ENCODE data around the gene ZCWPW1. TPM values are rescaled to one million over a fixed set of nuclear protein-coding genes. Genes with fewer than 3 reads are reported as not detected.
"Not testable (repeated sequence)": the region's sequence is repeated elsewhere in the genome, so short reads cannot be mapped to it uniquely, and the experiment has no call there.

The ZCWPW1 gene
- total RNA-seq, 1 experiment from 2014 or later = 1.1 TPM

- no peaks in the 10 kb centered on the region; the same call in 1 of the 2 replicates for H3K4me1 ChIP-seq
- H3K27ac ChIP-seq = no peak overlapping the region
- H3K36me3 ChIP-seq = no peaks in the 10 kb centered on the region
- no peak overlapping the region for H3K4me3 ChIP-seq
- H3K27me3 ChIP-seq = peaks cover 34% of the 10 kb centered on the region
- no peaks in the 10 kb centered on the region; the same call in 1 of the 2 replicates for H3K9me3 ChIP-seq (replicated peaks)
- no peak for DNase-seq
These were observed 38.9 kb downstream of the ZCWPW1 start for GRCh38 chr7:100389437-100390088.

- peaks cover 35% of the 10 kb centered on the region for H3K27me3 ChIP-seq
- no peak overlapping the region for H3K4me3 ChIP-seq
- H3K9me3 ChIP-seq (replicated peaks) = no peaks in the 10 kb centered on the region; the same call in 1 of the 2 replicates
- no peak overlapping the region for H3K27ac ChIP-seq
- no peaks in the 10 kb centered on the region; the same call in 1 of the 2 replicates for H3K4me1 ChIP-seq
- no peak for DNase-seq
- H3K36me3 ChIP-seq = no peaks in the 10 kb centered on the region
These were observed 40.8 kb downstream of the ZCWPW1 start for GRCh38 chr7:100387695-100388094.

DNA sequence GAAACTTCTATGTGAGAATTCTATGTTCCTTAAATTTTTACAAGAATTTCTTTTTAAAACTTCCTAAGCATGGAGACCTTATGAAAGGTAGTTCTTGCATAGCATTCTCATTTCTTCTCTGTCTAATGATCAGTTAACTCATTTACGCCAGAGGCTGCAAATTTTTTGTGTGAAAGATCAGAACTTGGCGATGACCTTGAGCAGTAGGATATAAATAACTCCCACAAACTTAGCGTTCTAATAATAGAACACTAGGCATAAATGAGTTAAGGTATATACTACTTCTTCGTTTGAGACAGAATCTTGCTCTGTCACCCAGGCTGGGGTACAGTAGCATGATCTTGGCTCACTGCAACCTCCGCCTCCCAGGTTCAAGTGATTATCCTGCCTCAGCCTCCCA lies 41.6 kb downstream of the ZCWPW1 start:
- no peaks in the 10 kb centered on the region; the same call in 1 of the 2 replicates for H3K4me1 ChIP-seq
- H3K36me3 ChIP-seq = no peaks in the 10 kb centered on the region
- H3K27me3 ChIP-seq = peaks cover 32% of the 10 kb centered on the region
- H3K27ac ChIP-seq = no peak overlapping the region
- H3K9me3 ChIP-seq (replicated peaks) = no peaks in the 10 kb centered on the region
- H3K4me3 ChIP-seq = no peak overlapping the region
- no peak for DNase-seq

DNA sequence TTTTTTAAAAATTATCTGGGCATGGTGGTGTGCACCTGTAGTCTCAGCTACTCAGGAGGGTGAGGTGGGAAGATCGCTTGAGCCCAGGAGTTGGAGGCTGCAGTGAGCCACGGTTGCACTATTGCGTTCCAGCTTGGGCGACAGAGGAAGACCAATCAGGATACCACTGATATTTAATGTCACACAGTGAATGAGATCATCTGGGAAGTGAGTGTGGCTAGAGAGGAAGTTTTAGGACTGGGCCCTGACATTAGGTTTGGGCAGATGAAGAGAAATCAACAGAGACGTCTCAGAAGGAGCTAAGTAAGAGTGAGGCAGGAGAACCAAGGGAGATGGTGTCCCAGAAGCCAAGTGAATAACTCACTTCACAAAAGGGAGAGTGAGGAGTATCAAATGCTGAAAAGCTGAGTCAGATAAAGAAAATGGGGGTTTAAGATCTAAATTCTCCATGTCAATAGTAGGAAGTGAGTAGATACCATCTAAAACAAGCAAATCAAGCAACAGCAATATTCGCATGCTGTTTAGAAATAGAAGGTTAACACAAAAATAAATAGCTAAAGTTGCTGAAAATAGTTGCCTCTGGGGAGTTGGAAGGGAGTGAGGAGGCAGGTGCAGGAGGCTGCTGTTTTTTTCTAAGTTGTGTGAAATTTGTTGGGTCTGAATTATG lies 43.7 kb downstream of the ZCWPW1 start:
- H3K9me3 ChIP-seq (replicated peaks) = no peaks in the 10 kb centered on the region
- no peak overlapping the region for H3K27ac ChIP-seq
- no peaks in the 10 kb centered on the region for H3K36me3 ChIP-seq
- DNase-seq = no peak
- H3K4me1 ChIP-seq = no peaks in the 10 kb centered on the region; the same call in 1 of the 2 replicates
- peaks cover 18% of the 10 kb centered on the region for H3K27me3 ChIP-seq
- no peak overlapping the region for H3K4me3 ChIP-seq

GRCh38 chr7:100382234-100382853 lies 46.2 kb downstream of the ZCWPW1 start:
- not testable (repeated sequence) for H3K4me1 ChIP-seq; H3K27me3 ChIP-seq; DNase-seq; H3K4me3 ChIP-seq; H3K27ac ChIP-seq; H3K36me3 ChIP-seq; H3K9me3 ChIP-seq (replicated peaks)

GRCh38 chr7:100381531-100382233 lies 46.8 kb downstream of the ZCWPW1 start:
- not testable (repeated sequence) for H3K36me3 ChIP-seq; H3K27ac ChIP-seq; H3K27me3 ChIP-seq; H3K4me3 ChIP-seq; H3K4me1 ChIP-seq; H3K9me3 ChIP-seq (replicated peaks); DNase-seq

DNA sequence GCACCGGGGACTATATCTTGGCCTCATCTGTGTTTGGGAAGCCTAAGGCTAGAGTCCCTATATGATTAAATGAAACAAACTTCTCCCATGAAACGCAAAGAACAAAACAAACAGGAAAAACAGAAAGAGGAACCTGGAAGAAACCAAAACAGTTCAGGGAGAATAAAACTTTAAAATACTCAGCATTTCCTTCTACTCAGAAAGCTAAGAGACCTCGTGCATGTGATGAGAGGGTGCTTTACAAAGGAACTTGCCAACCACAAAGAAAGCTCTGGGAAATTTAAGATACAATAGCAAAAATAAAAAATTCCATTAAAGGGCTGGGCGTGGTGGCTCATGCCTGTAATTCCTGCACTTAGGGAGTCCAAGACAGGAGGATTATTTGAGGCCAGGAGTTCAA lies 48.3 kb downstream of the ZCWPW1 start:
- Histone ChIP-seq H3K4me1 (no peaks in the 10 kb centered on the region), H3K27ac (no peak overlapping the region), H3K27me3 (0 out of 2 replicates have a peak, but pooled peaks cover 2% of the 10 kb centered on the region), H3K36me3 (no peaks in the 10 kb centered on the region), H3K4me3 (no peak overlapping the region), H3K9me3 (replicated peaks) (no peaks in the 10 kb centered on the region)
- DNase-seq = no peak

DNA sequence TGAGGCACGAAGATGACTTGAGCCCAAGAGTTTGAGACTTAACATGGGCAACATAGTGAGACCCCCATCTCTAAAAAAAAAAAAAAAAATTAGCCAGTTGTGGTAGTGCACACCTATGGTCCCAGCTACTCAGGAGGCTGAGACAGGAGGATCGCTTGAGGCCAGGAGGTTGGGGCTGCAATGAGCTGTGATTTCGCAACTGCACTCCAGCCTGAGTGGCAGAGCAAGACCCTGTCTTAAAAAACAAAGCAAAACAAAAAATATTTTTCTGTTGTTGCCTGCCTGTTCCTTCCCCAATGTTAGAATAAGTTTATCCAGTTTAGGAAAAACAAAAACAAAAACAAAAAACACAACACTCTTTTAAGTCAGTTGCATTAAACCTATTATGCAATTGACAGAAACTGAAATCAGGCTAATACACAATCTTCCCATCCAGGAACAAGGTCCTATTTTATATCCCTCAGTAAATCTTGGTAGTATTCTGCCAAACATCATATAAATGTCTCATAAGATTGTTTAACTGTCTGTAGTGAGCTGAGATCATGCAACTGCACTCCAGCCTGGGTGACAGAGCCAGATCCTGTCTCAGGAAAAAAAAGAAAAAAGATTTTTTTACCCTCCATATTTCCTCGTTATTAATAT lies 50.3 kb downstream of the ZCWPW1 start:
- H3K36me3 ChIP-seq = no peaks in the 10 kb centered on the region
- no peaks in the 10 kb centered on the region for H3K27me3 ChIP-seq
- H3K9me3 ChIP-seq (replicated peaks) = no peaks in the 10 kb centered on the region
- DNase-seq = no peak
- H3K27ac ChIP-seq = no peak overlapping the region
- no peak overlapping the region for H3K4me3 ChIP-seq
- no peaks in the 10 kb centered on the region for H3K4me1 ChIP-seq

- Histone ChIP-seq H3K4me1 (no peaks in the 10 kb centered on the region), H3K4me3 (no peak overlapping the region), H3K9me3 (replicated peaks) (no peaks in the 10 kb centered on the region), H3K36me3 (no peaks in the 10 kb centered on the region), H3K27ac (no peak overlapping the region), H3K27me3 (no peaks in the 10 kb centered on the region)
- no peak for DNase-seq
These were observed 52.4 kb downstream of the ZCWPW1 start for GRCh38 chr7:100376066-100376465.

DNA sequence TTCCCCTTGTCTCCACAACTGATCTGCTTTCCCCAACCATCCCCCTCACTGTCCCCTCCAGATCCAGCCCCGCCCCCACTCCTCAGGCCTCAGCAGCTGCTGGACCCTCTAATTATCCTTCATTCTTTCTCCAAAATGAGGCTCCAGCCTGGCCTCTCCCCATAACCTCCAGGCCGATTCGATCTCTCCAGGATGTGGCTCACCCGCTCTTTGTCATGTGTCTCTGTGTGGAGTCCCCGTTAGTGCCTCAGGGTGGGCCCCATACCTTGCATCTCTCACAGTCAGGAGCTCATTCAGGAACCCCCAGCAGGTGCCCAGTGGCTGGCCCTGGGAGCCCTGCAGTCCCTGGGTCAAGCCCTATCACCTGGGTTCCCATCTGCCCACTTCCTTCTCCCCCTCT lies 53.9 kb downstream of the ZCWPW1 start:
- DNase-seq = no peak
- Histone ChIP-seq H3K36me3 (no peaks in the 10 kb centered on the region), H3K4me1 (no peaks in the 10 kb centered on the region), H3K9me3 (replicated peaks) (no peaks in the 10 kb centered on the region), H3K27me3 (no peaks in the 10 kb centered on the region), H3K4me3 (no peak overlapping the region), H3K27ac (no peak overlapping the region)

DNA sequence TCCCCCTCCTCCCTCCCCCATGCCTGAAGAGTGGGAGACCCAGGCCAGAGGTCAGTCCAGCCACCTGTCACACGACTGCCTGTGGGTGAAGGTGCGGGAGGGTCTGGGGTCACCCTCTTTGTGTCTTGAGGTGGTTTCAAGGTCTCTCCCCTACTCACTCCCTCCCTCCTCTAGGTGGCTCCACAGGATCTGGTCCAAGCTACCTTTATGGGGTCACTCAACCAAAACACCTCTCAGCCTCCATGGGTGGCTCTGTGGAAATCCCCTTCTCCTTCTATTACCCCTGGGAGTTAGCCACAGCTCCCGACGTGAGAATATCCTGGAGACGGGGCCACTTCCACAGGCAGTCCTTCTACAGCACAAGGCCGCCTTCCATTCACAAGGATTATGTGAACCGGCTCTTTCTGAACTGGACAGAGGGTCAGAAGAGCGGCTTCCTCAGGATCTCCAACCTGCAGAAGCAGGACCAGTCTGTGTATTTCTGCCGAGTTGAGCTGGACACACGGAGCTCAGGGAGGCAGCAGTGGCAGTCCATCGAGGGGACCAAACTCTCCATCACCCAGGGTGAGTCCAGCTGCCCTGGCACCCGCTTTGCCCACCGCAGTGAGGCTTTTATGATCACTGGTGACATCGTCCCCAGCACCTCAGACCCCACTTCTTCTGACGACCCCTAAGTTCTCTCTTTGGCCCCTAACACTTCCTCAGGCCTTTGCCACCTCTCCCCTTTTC lies 54.5 kb downstream of the ZCWPW1 start:
- H3K27ac ChIP-seq; H3K4me1 ChIP-seq; DNase-seq; H3K27me3 ChIP-seq; H3K36me3 ChIP-seq; H3K4me3 ChIP-seq; H3K9me3 ChIP-seq (replicated peaks): not testable (repeated sequence)

DNA sequence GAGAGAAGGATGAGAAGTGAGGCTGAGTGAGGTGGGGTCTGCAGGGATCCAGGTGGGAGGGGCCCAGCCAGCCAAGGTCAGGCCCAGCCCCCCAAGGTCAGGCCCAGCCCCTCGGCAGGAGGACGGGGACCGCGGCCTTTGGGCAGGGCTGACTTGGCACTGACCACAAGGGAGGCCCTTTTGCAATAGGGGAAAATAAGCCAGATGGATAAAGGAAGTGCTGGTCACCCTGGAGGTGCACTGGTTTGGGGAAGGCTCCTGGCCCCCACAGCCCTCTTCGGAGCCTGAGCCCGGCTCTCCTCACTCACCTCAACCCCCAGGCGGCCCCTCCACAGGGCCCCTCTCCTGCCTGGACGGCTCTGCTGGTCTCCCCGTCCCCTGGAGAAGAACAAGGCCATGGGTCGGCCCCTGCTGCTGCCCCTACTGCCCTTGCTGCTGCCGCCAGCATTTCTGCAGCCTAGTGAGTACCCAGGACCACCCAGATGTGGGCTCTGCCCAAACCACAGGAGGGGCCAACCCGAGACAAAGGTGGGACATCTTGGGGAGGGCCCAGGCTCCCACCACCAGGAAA lies 55.2 kb downstream of the ZCWPW1 start, which contains the start of gene PILRA:
Gene PILRA (plus strand): TSS at position 227 of the 571 bp plus-strand sequence. CDS start 170 bp downstream, at position 397.
- Histone ChIP-seq H3K4me3 (no peak within 1 kb of the TSS), H3K27me3 (no peaks in the 10 kb centered on the region), H3K9me3 (replicated peaks) (no peaks in the 10 kb centered on the region), H3K4me1 (no peaks in the 10 kb centered on the region), H3K27ac (no peak within 1 kb of the TSS), H3K36me3 (no peaks in the 10 kb centered on the region)
- DNase-seq = no peak

DNA sequence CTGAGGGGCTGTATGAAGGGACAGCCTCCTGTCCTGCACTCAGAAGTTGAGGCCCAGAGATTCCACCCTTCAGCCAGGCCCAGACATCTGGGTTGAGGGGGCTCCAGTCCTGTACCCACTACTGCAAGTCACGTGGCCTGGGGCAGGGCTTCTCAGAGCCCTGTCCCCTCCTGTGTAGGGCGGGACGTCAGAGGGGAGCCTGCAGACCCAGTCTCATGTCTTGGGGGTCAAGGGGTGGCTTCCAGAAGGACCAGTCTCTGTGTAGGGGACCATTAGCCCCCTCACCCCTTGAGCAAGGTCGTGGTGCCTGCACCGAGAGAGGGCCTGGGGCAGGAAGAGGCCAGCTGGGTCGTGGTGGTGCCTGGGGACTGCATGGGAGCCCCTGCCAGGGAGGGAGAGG lies 55.8 kb downstream of the ZCWPW1 start:
- no peak overlapping the region for H3K27ac ChIP-seq
- no peaks in the 10 kb centered on the region for H3K36me3 ChIP-seq
- no peak for DNase-seq

DNA sequence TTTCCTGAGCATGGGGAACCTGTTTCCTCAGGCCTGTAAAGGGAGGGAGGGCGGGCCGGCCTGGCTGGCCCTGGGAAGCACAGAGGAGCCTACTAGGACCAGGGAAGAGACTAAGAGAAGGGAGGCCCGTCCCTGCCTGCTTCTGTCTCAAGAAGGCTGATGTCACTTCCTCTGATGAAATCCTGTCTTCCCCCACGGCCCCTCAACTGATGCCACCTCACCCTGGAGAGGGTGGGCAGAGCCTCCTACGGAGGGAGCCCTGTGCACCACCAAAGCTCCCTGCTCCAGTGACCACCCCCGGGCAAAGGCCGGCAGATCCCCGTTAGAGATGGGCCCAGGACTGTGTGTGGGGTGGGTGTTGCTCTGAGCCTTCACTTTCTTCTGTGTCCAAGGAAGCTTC lies 56.2 kb downstream of the ZCWPW1 start:
- Histone ChIP-seq H3K9me3 (replicated peaks) (no peaks in the 10 kb centered on the region), H3K4me1 (no peaks in the 10 kb centered on the region), H3K27me3 (no peaks in the 10 kb centered on the region), H3K27ac (no peak overlapping the region), H3K36me3 (no peaks in the 10 kb centered on the region), H3K4me3 (no peak overlapping the region)
- no peak for DNase-seq

More for the DNA sequence above, 55.8 kb downstream of the ZCWPW1 start:
- H3K4me3 ChIP-seq = no peak overlapping the region
- no peaks in the 10 kb centered on the region for H3K27me3 ChIP-seq
- no peaks in the 10 kb centered on the region for H3K9me3 ChIP-seq (replicated peaks)
- no peaks in the 10 kb centered on the region for H3K4me1 ChIP-seq

Data from SJCRH30 (cell line).